H1 (cell line): ENCODE data around the gene MACROD2. TPM values are rescaled to one million over a fixed set of nuclear protein-coding genes. Genes with fewer than 3 reads are reported as not detected.

ENCODE experiments used
- POLR2A ChIP-seq, 2 experiments: IDR thresholded peaks; 1 replicate in 1 of 2; 2 replicates in 1 of 2; pipeline ENCODE4 v1.6.1; 2011; ENCODE audit warnings: low read depth in 2 of 2, low read length in 2 of 2, mild to moderate bottlenecking in 2 of 2; ENCODE audit errors: control extremely low read depth in 1 of 2
- POU5F1 ChIP-seq: IDR thresholded peaks from 2 replicates; pipeline ENCODE4 v1.6.1; 2011; ENCODE audit warnings: low read depth, mild to moderate bottlenecking, low read length, moderate library complexity
- polyA plus RNA-seq, 7 experiments: library from polyadenylated mRNA; depleted of rRNA in 3 of 7; stranded (reverse) in 5 of 7; unstranded in 2 of 7; fragments of >200 nt in 5 of 7; fragments of 200-250 nt in 2 of 7; gene quantifications; 1 replicate in 5 of 7; 2 replicates in 1 of 7; 4 replicates in 1 of 7; pipeline versions ENCODE4 v1.2.1 to v1.2.3, GENCODE V29; 2011 to 2013; ENCODE audit warnings: missing spikeins in 2 of 7, mixed read lengths in 2 of 7
- total RNA-seq: library from RNA; stranded (reverse); fragmentation: NEBNext Ultra II Directional; extraction: Animal tissue kit (Norgen Biotek cat#: 25700); gene quantifications from 2 replicates; pipeline ENCODE4 v1.2.1, GENCODE V29; 2021

The MACROD2 gene
- total and polyA plus RNA-seq, 2 of the 8 experiments (the other 6 are each of a cell fraction or from before 2014, with no cell fraction given), result 0.70 to 3.9 TPM

- no peak for TF ChIP-seq POU5F1
- no peak for TF ChIP-seq POLR2A (IDR thresholded peaks at IDR 0.05; ENCODE audit: control extremely low read depth in 1 of 2, low read depth in 2 of 2, low read length in 2 of 2)
- TF ChIP-seq, all 59 proteins: peak for 0
Measured at GRCh38 chr20:15639839-15640238, 1644.5 kb downstream of the MACROD2 start (continued).
